GM18526 (cell line): Measurements from ENCODE around the gene TMCO4.

Experiments used
- POLR2A ChIP-seq: IDR thresholded peaks from 3 replicates; pipeline ENCODE4 v1.6.1; 2011; ENCODE audit not compliant: insufficient read length; ENCODE audit errors: extremely low read depth

The TMCO4 gene

DNA sequence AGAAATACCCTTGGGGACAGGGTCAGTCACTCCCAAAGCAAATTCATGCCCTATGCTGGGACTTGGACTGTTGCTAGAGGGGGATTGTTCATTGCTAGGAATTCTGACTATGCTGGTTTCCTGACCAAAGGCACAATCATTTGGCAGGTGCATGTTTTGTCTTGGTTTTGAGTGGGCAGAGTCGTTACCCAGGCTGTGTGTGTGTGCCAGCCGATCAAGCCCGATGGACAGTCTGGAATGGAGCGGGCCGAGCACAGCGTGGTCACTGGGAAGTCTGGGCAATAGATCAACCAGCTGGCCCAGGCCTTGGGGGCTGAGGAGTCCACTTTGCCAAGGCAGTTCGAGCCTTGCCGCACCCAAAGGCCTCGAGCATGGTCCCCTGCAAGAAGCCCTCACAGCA is 74.1 kb downstream of the TMCO4 start:
- no peak for TF ChIP-seq POLR2A

DNA sequence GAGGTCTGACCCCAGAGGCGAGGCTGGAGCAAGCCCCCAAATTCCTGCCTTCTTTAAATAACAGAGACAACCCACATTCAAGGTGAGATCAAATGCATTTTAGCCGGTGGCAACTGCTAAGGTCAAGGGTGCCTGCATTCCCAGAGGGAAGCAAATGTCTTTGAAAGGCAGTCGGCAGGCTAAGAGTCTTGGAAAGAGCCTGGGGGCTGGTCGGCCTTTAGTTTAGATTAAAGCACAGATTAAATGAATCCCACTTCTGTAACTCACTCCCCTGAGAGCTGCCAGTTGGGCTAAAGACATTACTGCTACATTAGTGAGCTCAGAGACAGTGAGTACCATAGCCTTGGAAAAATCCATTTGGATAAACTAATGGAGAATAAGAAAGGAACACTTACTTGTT is 75.8 kb downstream of the TMCO4 start:
- TF ChIP-seq POLR2A: no peak

GRCh38 chr1:19720973-19721372 is 78.7 kb downstream of the TMCO4 start:
- TF ChIP-seq POLR2A: no peak

- TF ChIP-seq POLR2A: no peak
Measured at GRCh38 chr1:19720174-19720573, 79.5 kb downstream of the TMCO4 start.

GRCh38 chr1:19717467-19717866 is 82.2 kb downstream of the TMCO4 start:
- no peak for TF ChIP-seq POLR2A

DNA sequence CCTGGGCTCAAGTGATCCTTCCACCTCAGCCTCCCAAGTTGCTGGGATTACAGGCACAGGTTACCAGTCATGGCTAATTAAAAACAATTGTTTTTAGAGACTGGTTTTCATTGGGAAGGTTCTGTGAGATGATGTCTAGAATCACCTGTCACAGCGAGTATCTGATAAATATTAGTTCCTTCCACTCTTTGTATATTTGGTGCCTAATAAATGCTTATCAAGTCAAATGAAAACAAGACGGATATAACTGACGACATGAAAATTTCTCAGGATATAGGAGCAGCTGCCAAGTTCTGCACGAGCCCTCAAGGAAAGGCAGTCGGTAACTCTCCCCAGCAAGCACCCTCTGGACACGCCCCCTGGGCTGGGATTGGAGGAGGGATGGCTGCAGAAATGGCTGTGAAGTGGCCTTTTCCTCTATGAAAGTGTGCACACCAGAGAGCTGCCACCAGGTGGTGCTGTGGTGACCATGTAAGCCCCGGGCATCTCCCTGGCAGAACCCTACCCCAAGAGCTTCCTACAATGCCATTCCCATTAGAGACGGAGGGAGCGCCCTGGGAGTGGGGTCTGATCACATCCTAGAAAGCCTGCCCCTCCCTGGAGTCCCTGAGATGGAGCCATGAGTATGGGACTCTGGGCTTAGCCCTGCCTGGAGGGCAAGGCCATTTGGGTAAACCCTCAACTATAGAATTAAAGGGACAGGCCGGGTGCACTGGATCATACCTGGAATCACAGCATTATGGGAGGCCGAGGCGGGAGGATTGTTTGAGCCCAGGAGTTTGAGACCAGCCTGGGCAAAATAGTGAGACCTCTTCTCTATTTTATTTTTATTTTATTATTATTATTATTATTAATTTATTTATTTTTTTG is 84.1 kb downstream of the TMCO4 start:
- TF ChIP-seq POLR2A: no peak

DNA sequence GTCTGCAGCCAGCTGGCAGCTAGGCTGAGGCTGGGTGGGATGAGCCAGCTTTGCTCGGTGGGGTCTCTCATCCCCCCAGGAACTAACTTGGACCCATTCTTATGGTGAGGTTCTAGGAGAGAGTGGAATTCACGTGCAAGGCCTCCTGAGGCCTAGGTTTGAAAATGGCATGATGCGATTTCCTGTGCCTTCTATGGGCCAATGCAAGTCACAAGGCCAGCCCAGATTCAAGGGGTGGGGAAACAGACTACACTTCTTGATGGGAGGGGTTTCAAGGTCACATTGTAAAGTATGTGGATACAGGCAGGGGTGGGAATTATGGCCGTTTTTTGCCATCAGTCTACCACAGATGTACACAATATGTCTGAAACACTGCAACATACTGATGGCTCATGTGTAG is 86.8 kb downstream of the TMCO4 start:
- no peak for TF ChIP-seq POLR2A

DNA sequence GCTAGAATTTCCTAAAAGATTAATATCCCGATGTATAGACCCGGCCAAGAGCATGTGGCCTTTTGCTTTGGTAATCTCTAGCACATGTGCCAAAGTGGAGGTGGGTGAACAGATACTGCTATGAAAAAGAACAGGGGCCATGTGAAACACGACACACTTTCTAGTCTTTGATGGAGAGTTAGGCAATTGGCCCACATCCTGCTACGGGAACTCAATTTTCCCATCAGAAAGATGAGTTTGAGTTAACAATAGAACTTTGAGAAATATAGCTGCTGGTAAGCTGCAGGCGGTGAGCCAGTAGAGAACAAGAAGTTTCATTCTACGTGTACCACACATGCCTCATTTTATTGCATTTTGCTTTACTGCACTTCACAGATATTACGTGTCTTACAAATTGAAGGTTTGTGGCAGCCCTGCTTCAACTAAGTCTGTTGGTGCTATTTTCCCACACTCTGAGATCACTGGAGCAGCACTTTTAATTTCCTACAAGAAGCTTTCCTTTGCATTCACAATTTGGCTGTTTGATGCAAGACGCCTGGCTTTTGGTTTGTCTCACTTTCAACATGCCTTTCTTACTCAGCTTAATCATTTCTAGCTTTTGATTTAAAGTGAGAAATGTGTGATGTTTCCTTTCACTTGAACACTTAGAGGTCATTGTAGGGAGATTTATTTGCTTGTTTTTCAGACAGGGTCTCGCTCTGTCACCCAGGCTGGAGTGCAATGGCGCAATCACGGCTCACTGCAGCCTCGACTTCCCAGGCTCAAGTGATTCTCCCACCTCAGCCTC is 88.7 kb downstream of the TMCO4 start:
- no peak for TF ChIP-seq POLR2A

DNA sequence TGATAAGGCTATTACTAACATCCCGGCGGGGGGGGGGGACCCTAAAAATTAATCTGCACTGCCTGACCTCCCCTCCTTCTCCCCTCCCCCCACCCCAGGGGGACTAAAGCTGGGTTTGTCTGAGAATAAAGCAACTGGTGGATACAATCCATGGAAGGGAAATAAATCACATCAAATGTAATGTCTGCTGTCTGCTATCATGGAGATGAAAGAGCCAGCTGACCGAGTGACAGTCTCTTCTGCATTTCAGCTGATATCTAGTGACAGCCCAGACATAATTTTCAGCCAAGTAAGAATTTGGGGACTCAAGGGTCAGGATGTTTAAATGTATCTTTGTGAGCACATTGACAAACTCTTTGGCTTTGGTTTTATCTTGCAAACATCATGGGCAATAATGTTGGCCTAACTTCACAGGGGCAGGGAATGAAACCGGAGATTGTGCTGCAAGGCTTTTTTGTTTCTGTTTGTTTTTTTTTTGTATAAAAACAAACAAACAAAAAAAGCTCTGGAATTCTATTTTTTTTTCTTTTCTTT is 90.4 kb downstream of the TMCO4 start:
- TF ChIP-seq POLR2A: no peak

GRCh38 chr1:19708567-19709110 is 91.1 kb downstream of the TMCO4 start:
- TF ChIP-seq POLR2A: no peak

DNA sequence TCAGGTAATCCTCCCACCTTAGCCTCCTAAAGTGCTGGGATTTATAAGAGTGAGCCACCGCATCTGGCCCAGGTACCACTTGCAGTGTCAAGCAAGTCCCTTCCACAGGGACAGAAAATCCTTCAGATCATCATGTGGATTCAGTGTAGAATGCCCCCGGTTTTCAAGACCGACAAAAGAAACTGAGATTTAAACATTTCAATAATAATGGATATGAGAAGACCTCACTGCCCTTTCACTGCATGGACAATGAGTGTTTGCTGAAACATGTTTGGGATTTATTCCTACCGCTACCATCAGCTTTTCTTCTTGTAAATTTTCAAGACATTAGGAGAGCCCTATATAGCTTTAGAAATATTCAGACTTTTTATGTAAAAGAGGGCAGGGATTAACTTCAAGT is 93.6 kb downstream of the TMCO4 start:
- TF ChIP-seq POLR2A: no peak

DNA sequence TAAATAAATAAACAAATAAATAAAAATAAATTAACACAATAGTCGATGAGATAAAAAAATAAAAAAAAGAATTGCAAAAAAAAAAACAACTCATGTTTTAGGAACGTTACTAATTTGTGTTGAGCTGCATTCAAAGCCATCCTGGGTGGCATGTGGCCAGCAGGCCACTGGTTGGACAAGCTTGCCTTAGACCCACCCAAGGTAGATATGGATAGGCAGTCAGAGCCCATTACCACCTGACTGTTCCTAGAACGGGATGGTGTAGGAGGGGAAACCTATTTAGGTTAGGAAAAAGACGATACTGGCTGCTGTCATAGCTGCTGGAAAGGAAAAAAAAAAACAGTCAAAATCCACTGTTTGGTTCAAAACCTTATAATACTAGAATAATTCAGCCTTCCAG is 94.3 kb downstream of the TMCO4 start:
- TF ChIP-seq POLR2A: no peak

DNA sequence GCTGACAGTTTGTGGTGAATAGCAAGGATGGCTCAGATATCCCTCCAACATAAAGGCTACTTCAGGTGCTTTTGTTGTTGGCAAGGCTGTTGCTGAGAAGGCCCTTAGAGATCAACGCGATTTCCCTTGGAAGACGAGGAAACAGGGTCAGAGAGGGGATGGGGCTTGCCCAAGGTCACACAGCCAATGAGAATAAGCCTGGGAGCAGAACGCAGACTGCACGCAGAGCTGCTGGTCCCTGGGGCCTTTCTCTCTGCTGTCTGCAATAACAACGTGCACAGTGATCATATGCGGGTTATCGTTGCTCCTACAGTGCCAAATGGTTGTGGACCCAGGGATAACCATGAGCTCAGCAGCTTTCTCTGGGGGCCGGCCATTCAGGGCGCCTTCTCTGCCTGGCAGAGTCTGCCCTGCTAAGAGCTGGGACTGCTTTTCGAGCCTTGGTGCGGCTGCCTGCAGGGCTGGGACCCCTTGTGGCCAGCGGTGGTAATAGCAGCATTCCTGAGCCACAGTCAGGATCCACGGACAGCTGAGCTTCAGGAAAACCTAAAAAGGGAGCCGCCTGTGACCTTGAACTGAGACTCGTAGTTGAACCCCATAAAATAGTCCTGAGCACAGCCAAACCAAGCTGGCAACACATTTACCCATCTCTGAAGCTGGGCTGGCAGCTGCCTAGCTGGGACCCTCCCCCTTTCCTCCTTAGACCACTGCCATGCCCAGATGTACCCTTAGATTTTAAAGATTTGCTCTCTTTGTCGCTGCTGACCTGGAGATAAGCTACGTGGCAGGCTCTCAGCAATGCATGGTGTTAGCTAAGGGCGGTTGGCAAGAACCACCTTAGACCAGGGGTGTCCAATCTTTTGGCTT is 95.2 kb downstream of the TMCO4 start:
- TF ChIP-seq POLR2A: no peak

- no peak for TF ChIP-seq POLR2A
Measured at GRCh38 chr1:19703280-19703679, 96.4 kb downstream of the TMCO4 start.
